Nephron (organoid): ENCODE data around the gene JAK2.
"Not testable (repeated sequence)": the region's sequence is repeated elsewhere in the genome, so short reads cannot be mapped to it uniquely, and the experiment has no call there.

ENCODE experiments used
- H3K27ac Mint-ChIP-seq, 3 experiments: 2 replicates each; pipeline ENCODE4 v1.8.0; 2020; ENCODE audit warnings: mixed read lengths in 3 of 3, mild to moderate bottlenecking in 2 of 3, moderate library complexity in 1 of 3
- H3K27me3 Mint-ChIP-seq: 2 replicates; pipeline ENCODE4 v1.8.0; 2021; ENCODE audit warnings: low read depth, mild to moderate bottlenecking, moderate library complexity, mixed read lengths
- H3K36me3 Mint-ChIP-seq: 2 replicates; pipeline ENCODE4 v1.8.0; 2020; ENCODE audit warnings: low read depth, mixed read lengths
- H3K4me1 Mint-ChIP-seq: 2 replicates; pipeline ENCODE4 v1.8.0; 2020; ENCODE audit warnings: mixed read lengths
- H3K4me3 Mint-ChIP-seq, 3 experiments: 2 replicates each; pipeline ENCODE4 v1.8.0; 2020; ENCODE audit warnings: mild to moderate bottlenecking in 3 of 3, mixed read lengths in 3 of 3, moderate library complexity in 2 of 3
- H3K9me3 Mint-ChIP-seq: 2 replicates; pipeline ENCODE4 v1.8.0; 2020; ENCODE audit warnings: mixed read lengths
- TF ChIP-seq, protein P1 (sequence below), 3 experiments: fragments of 200-600 bp; sonication (generic); IDR thresholded peaks; one replicate each; pipeline ENCODE4 v1.5.0; 2021; ENCODE audit warnings: antibody characterized with exemption in 3 of 3; ENCODE audit not compliant: unreplicated experiment in 3 of 3

Gene JAK2

DNA sequence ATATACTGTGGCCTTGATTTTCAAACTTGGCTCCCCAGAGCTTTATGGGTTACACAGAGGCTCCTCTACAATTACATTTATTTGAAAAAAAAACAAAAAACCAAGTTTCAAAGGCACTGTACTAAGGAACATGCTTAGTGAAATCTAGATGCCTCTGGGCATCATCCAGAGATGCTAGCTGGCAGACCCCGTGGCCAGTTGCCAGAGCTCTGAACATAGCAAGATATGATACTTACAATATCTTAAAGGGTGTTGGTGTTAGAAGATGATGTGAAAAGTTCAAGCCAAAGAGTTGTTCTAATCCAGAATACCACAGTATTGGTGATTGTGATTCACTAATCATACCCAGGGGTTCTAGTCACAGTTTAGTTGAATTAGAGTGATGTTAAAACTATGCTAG lies 87.8 kb downstream of the JAK2 start:
- peaks cover 19% of the 10 kb centered on the region for H3K36me3 Mint-ChIP-seq

DNA sequence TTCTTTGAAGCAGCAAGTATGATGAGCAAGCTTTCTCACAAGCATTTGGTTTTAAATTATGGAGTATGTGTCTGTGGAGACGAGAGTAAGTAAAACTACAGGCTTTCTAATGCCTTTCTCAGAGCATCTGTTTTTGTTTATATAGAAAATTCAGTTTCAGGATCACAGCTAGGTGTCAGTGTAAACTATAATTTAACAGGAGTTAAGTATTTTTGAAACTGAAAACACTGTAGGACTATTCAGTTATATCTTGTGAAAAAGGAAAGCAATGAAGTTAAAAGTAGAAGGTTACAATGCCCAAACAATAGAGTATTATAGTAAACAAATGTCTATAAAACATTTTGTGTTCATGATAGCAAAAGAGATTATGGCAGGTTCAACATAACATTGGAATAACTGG lies 88.6 kb downstream of the JAK2 start:
- TF ChIP-seq, protein P1, sequence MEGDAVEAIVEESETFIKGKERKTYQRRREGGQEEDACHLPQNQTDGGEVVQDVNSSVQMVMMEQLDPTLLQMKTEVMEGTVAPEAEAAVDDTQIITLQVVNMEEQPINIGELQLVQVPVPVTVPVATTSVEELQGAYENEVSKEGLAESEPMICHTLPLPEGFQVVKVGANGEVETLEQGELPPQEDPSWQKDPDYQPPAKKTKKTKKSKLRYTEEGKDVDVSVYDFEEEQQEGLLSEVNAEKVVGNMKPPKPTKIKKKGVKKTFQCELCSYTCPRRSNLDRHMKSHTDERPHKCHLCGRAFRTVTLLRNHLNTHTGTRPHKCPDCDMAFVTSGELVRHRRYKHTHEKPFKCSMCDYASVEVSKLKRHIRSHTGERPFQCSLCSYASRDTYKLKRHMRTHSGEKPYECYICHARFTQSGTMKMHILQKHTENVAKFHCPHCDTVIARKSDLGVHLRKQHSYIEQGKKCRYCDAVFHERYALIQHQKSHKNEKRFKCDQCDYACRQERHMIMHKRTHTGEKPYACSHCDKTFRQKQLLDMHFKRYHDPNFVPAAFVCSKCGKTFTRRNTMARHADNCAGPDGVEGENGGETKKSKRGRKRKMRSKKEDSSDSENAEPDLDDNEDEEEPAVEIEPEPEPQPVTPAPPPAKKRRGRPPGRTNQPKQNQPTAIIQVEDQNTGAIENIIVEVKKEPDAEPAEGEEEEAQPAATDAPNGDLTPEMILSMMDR (IDR thresholded peaks at IDR 0.05; ENCODE audit: unreplicated experiment in 3 of 3) = no peak
- no peak overlapping the region for H3K27ac Mint-ChIP-seq
- H3K36me3 Mint-ChIP-seq = peaks cover 19% of the 10 kb centered on the region
- no peaks in the 10 kb centered on the region for H3K9me3 Mint-ChIP-seq
- no peaks in the 10 kb centered on the region for H3K4me1 Mint-ChIP-seq
- H3K27me3 Mint-ChIP-seq = no peaks in the 10 kb centered on the region
- no peak overlapping the region for H3K4me3 Mint-ChIP-seq

More for the DNA sequence above, 87.8 kb downstream of the JAK2 start:
- H3K27me3 Mint-ChIP-seq = no peaks in the 10 kb centered on the region
- H3K4me1 Mint-ChIP-seq = no peaks in the 10 kb centered on the region
- TF ChIP-seq, protein P1 (IDR thresholded peaks at IDR 0.05; ENCODE audit: unreplicated experiment in 3 of 3) = no peak
- H3K4me3 Mint-ChIP-seq = no peak overlapping the region
- H3K9me3 Mint-ChIP-seq = no peaks in the 10 kb centered on the region
- no peak overlapping the region for H3K27ac Mint-ChIP-seq

DNA sequence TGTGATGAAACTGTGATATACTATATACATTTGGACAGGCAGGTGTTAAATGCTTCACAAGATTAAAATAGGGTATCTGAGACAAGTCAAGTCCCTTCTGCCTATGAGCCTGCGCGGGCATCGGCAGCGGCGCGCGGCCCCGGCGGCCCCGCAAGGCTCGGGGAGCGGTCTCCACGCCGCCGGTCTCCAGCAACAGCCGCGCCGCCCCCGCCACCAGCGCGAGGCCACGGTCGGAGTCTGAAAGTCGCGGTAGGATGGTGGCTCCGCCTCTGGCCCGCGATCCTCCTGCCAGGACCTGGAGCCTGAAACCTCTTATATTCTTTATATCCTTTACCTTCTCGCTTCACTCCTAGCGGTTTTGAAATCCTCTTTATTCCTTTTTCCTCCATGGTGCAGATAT lies 100.9 kb downstream of the JAK2 start:
- H3K27me3 Mint-ChIP-seq = no peaks in the 10 kb centered on the region
- H3K4me1 Mint-ChIP-seq = no peaks in the 10 kb centered on the region
- peaks cover 41% of the 10 kb centered on the region for H3K36me3 Mint-ChIP-seq
- no peak overlapping the region for H3K4me3 Mint-ChIP-seq
- no peaks in the 10 kb centered on the region for H3K9me3 Mint-ChIP-seq
- no peak overlapping the region for H3K27ac Mint-ChIP-seq
- TF ChIP-seq, protein P1 (IDR thresholded peaks at IDR 0.05; ENCODE audit: unreplicated experiment in 3 of 3) = no peak

DNA sequence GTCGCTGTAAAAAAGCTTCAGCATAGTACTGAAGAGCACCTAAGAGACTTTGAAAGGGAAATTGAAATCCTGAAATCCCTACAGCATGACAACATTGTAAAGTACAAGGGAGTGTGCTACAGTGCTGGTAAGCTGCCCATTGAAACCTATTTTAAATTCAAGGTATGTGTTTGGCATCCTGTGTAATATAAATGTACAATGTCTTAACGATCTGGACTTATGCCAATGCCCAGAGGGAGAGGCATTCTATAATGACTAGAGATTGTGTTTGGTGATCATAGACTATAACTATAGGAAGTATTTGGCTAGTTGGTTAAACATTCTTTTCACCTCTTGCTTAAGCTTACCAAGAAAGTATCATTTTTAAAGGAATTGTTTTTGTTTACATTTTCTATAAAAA lies 104.7 kb downstream of the JAK2 start:
- H3K4me3 Mint-ChIP-seq = no peak overlapping the region
- no peaks in the 10 kb centered on the region for H3K9me3 Mint-ChIP-seq
- TF ChIP-seq, protein P1 (IDR thresholded peaks at IDR 0.05; ENCODE audit: unreplicated experiment in 3 of 3) = no peak
- H3K27ac Mint-ChIP-seq = peak overlapping the region in 1 of 3 experiments; percentile 78
- H3K36me3 Mint-ChIP-seq = peaks cover 25% of the 10 kb centered on the region
- H3K4me1 Mint-ChIP-seq = no peaks in the 10 kb centered on the region
- no peaks in the 10 kb centered on the region for H3K27me3 Mint-ChIP-seq

DNA sequence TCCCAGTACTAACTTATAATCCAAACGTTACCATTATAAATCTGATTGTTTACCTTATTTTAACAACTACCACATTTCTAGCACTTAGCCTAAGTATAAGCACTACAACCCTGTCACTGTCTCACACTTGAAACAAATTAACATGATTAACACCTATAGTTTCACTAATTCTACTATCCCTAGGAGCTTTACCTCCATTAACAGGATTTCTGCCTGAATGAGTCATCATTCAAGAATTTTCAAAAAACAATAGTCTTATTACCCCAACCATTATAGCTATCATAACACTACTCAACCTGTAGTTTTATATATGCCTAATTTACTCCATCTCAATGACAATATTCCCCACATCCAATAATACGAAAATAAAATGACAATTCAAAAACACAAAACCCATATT lies 110.7 kb downstream of the JAK2 start:
- Mint-ChIP-seq H3K27me3 (no peaks in the 10 kb centered on the region), H3K27ac (no peak overlapping the region), H3K36me3 (no peaks in the 10 kb centered on the region), H3K4me3 (no peak overlapping the region), H3K4me1 (no peaks in the 10 kb centered on the region), H3K9me3 (no peaks in the 10 kb centered on the region)
- TF ChIP-seq, protein P1 (IDR thresholded peaks at IDR 0.05; ENCODE audit: unreplicated experiment in 3 of 3) = no peak

DNA sequence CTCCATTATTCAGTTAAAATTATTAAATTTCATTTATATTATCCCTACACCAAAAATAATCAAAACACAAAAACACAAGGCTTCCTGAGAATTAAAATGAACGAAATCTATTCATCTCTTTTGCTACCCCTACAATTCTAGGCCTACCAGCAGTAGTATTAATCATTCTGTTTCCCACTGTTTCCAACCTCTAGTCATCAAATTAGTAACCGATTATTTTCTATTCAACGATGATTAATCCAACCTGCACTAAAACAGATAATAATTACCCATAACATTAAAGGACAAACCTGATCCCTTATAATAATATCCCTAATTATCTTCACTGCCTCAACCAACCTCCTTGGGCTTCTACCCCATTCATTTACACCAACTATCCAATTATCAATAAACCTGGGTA lies 114.4 kb downstream of the JAK2 start:
- Mint-ChIP-seq H3K27me3 (no peaks in the 10 kb centered on the region), H3K27ac (no peak overlapping the region), H3K36me3 (no peaks in the 10 kb centered on the region), H3K4me1 (no peaks in the 10 kb centered on the region), H3K9me3 (peaks cover 23% of the 10 kb centered on the region), H3K4me3 (no peak overlapping the region)
- TF ChIP-seq, protein P1 (IDR thresholded peaks at IDR 0.05; ENCODE audit: unreplicated experiment in 3 of 3) = no peak

DNA sequence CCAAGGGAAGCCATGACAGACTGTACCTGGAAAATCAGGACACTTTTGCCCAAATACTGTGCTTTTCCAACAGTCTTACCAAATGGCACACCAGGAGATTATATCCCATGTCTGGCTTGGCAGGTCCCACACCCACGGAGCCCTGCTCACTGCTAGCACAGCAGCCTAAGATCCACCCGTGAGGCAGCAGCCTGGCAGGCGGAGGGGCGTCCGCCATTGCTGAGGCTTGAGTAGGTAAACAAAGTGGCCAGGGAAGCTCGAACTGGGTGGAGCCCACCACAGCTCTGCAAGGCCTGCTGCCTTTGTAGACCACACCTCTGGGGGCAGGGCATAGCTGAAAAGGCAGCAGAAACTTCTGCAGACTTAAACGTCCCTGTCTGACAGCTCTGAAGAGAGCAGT lies 116.1 kb downstream of the JAK2 start:
- not testable (repeated sequence) for H3K4me1 Mint-ChIP-seq, H3K27me3 Mint-ChIP-seq, H3K27ac Mint-ChIP-seq, H3K36me3 Mint-ChIP-seq, H3K4me3 Mint-ChIP-seq
- peaks cover 31% of the 10 kb centered on the region for H3K9me3 Mint-ChIP-seq

DNA sequence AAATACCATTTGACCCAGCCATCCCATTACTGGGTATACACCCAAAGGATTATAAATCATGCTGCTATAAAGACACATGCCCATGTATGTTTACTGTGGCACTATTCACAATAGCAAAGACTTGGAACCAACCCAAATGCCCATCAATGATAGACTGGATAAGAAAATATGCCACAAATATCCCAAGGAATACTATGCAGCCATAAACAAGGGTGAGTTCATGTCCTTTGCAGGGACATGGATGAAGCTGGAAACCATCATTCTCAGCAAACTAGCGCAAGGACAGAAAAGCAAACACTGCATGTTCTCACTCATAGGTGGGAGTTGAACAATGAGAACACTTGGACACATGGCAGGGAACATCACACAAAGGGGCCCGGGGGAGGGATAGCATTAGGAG lies 121.4 kb downstream of the JAK2 start:
- H3K27ac Mint-ChIP-seq, H3K4me3 Mint-ChIP-seq, H3K36me3 Mint-ChIP-seq, H3K27me3 Mint-ChIP-seq, H3K4me1 Mint-ChIP-seq: not testable (repeated sequence)
- H3K9me3 Mint-ChIP-seq = peaks cover 34% of the 10 kb centered on the region
